GM12878 (cell line): ENCODE data around the gene TRIM62.

Experiments used
- CEBPB ChIP-seq, 2 experiments: fragments of 150-350 bp in 1 of 2; IDR thresholded peaks; 2 replicates each; pipeline ENCODE4 v1.6.1; 2012 to 2014; ENCODE audit warnings: low read depth in 2 of 2, low read length in 2 of 2, borderline replicate concordance in 1 of 2, inconsistent platforms in 1 of 2
- FOS ChIP-seq: IDR thresholded peaks from 3 replicates; pipeline ENCODE4 v1.6.1; 2011; ENCODE audit warnings: borderline replicate concordance; ENCODE audit not compliant: insufficient read length; ENCODE audit errors: extremely low read depth
- POLR2A ChIP-seq: IDR thresholded peaks from 2 replicates; pipeline ENCODE4 v1.6.1; 2011; ENCODE audit warnings: low read depth, mild to moderate bottlenecking, low read length
- TF ChIP-seq, protein P1 (sequence below): IDR thresholded peaks from 2 replicates; pipeline ENCODE4 v1.6.1; 2011; ENCODE audit warnings: mild to moderate bottlenecking, low read depth, low read length, moderate library complexity; ENCODE audit not compliant: insufficient replicate concordance
- TF ChIP-seq, protein P2 (sequence below), 3 experiments: IDR thresholded peaks in 2 of 3; conservative IDR thresholded peaks in 1 of 3; 2 replicates each; pipeline ENCODE4 v1.5.1; 2011; ENCODE audit warnings: low read depth in 3 of 3, low read length in 3 of 3, mild to moderate bottlenecking in 3 of 3, control low read depth in 2 of 3, moderate library complexity in 2 of 3, inconsistent platforms in 1 of 3, mixed read lengths in 1 of 3; ENCODE audit not compliant: control insufficient read depth in 2 of 3, insufficient read depth in 1 of 3; ENCODE audit errors: extremely low read depth in 1 of 3

GRCh38 chr1:33180226-33180910 is 1.5 kb downstream of the TRIM62 start:
- TF ChIP-seq FOS, result no peak
- no peak for TF ChIP-seq CEBPB (IDR thresholded peaks at IDR 0.05; ENCODE audit: borderline replicate concordance in 1 of 2, low read depth in 2 of 2, low read length in 2 of 2)
- TF ChIP-seq, protein P1, sequence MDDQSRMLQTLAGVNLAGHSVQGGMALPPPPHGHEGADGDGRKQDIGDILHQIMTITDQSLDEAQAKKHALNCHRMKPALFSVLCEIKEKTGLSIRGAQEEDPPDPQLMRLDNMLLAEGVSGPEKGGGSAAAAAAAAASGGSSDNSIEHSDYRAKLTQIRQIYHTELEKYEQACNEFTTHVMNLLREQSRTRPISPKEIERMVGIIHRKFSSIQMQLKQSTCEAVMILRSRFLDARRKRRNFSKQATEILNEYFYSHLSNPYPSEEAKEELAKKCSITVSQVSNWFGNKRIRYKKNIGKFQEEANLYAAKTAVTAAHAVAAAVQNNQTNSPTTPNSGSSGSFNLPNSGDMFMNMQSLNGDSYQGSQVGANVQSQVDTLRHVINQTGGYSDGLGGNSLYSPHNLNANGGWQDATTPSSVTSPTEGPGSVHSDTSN, result no peak
- TF ChIP-seq, protein P2, sequence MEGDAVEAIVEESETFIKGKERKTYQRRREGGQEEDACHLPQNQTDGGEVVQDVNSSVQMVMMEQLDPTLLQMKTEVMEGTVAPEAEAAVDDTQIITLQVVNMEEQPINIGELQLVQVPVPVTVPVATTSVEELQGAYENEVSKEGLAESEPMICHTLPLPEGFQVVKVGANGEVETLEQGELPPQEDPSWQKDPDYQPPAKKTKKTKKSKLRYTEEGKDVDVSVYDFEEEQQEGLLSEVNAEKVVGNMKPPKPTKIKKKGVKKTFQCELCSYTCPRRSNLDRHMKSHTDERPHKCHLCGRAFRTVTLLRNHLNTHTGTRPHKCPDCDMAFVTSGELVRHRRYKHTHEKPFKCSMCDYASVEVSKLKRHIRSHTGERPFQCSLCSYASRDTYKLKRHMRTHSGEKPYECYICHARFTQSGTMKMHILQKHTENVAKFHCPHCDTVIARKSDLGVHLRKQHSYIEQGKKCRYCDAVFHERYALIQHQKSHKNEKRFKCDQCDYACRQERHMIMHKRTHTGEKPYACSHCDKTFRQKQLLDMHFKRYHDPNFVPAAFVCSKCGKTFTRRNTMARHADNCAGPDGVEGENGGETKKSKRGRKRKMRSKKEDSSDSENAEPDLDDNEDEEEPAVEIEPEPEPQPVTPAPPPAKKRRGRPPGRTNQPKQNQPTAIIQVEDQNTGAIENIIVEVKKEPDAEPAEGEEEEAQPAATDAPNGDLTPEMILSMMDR (IDR thresholded peaks at IDR 0.05 in 2 of 3, conservative IDR thresholded peaks at IDR 0.05 in 1 of 3; ENCODE audit: control insufficient read depth in 2 of 3, extremely low read depth in 1 of 3, insufficient read depth in 1 of 3, low read depth in 3 of 3, low read length in 3 of 3), result no peak
- TF ChIP-seq POLR2A, result no peak
